DND-41 (cell line): ENCODE results near the gene GET4.
"Not testable (repeated sequence)": the region's sequence is repeated elsewhere in the genome, so short reads cannot be mapped to it uniquely, and the experiment has no call there.

Experiments
- ATAC-seq: fragments of 200-7000 bp; cut with Tn5 transposase; 3 replicates; pipeline ENCODE4 v1.9.1; 2021; ENCODE audit warnings: low read depth; ENCODE audit not compliant: insufficient read depth
- DNase-seq: peaks from one replicate; pipeline ENCODE4 v3.0.0-alpha.2; 2020
- H2AFZ ChIP-seq: 2 replicates; pipeline ENCODE4 v1.6.0; 2012; ENCODE audit warnings: low read depth, low read length
- H3K27ac ChIP-seq: 2 replicates; pipeline ENCODE4 v1.5.1; 2012; ENCODE audit warnings: low read length, inconsistent platforms
- H3K27me3 ChIP-seq: fragments of 200-600 bp; sonication (generic); 2 replicates; pipeline ENCODE4 v1.6.0; 2012; ENCODE audit warnings: low read length, mild to moderate bottlenecking, inconsistent platforms; ENCODE audit not compliant: insufficient read depth, poor library complexity
- H3K36me3 ChIP-seq: 2 replicates; pipeline ENCODE4 v1.5.1; 2012; ENCODE audit warnings: low read length, inconsistent platforms; ENCODE audit not compliant: insufficient read depth
- H3K4me1 ChIP-seq: 2 replicates; pipeline ENCODE4 v1.5.1; 2012; ENCODE audit warnings: mild to moderate bottlenecking, low read length; ENCODE audit not compliant: insufficient read depth
- H3K4me2 ChIP-seq: 2 replicates; pipeline ENCODE4 v1.6.0; 2012; ENCODE audit warnings: mild to moderate bottlenecking, moderate library complexity, low read length, inconsistent platforms; ENCODE audit not compliant: insufficient read depth
- H3K4me3 ChIP-seq, 2 experiments: fragments of 200-600 bp in 1 of 2; shearing (Covaris generic) in 1 of 2; 2 replicates each; pipeline ENCODE4 v1.5.1; 2012 to 2016; ENCODE audit warnings: inconsistent platforms in 2 of 2, low read length in 2 of 2, mild to moderate bottlenecking in 2 of 2, low read depth in 1 of 2, moderate library complexity in 1 of 2
- H3K79me2 ChIP-seq: 2 replicates; pipeline ENCODE4 v1.6.0; 2012; ENCODE audit warnings: low read length, inconsistent platforms; ENCODE audit not compliant: insufficient read depth
- H3K9ac ChIP-seq: 2 replicates; pipeline ENCODE4 v1.6.0; 2012; ENCODE audit warnings: low read depth, mild to moderate bottlenecking, inconsistent platforms, low read length, moderate library complexity
- H3K9me3 ChIP-seq: 2 replicates; pipeline ENCODE4 v1.5.1; 2012; ENCODE audit warnings: low read length, moderate library complexity, mild to moderate bottlenecking, inconsistent platforms; ENCODE audit not compliant: insufficient read depth, severe bottlenecking
- H4K20me1 ChIP-seq: 2 replicates; pipeline ENCODE4 v1.6.0; 2012; ENCODE audit warnings: low read length; ENCODE audit not compliant: insufficient read depth
- EZH2 ChIP-seq: IDR thresholded peaks from 3 replicates; pipeline ENCODE4 v1.6.1; 2012; ENCODE audit warnings: borderline replicate concordance, low read depth, mild to moderate bottlenecking, moderate library complexity, low read length, inconsistent platforms; ENCODE audit not compliant: severe bottlenecking
- TF ChIP-seq, protein P1 (sequence below): IDR thresholded peaks from 2 replicates; pipeline ENCODE4 v1.5.1; 2012; ENCODE audit warnings: borderline replicate concordance, low read length, moderate library complexity, mild to moderate bottlenecking; ENCODE audit not compliant: poor library complexity, severe bottlenecking; ENCODE audit errors: extremely low read depth

The GET4 gene

DNA sequence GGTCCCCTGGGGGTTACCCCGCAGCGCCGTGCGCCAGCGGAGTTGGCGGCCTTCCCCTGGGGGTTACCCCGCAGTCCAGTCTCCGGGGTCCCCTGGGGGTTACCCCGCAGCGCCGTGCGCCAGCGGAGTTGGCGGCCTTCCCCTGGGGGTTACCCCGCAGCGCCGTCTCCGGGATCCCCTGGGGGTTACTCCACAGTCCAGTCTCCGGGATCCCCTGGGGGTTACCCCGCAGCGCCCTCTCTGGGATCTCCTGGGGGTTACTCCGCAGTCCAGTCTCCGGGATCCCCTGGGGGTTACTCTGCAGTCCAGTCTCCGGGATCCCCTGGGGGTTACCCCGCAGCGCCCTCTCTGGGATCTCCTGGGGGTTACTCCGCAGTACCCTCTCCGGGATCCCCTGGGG, 28.6 kb upstream of the GET4 start:
- H2AFZ ChIP-seq, H3K4me3 ChIP-seq, H3K27me3 ChIP-seq, H4K20me1 ChIP-seq, H3K27ac ChIP-seq, H3K4me2 ChIP-seq, DNase-seq, H3K79me2 ChIP-seq, H3K9me3 ChIP-seq, H3K4me1 ChIP-seq, ATAC-seq, H3K9ac ChIP-seq: not testable (repeated sequence)
- H3K36me3 ChIP-seq: peaks cover 77% of the 10 kb centered on the region

DNA sequence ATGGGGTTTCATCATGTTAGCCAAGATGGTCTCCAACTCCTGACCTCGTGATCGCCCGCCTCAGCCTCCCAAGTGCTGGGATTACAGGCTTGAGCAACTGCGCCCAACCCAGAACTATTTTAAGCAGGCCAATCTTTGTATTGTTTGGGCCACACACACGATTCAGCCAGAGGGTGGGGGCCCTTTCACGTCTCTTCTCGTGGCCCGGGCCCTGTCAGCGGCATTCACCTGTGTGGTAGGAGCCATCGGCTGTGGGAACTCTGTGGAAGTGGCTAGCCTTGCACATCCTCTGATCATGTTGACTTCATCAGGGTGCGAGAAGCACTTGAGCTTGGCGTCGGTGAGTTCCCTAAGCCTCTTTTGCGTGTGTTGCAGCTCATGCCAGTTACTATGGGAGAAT, 27.2 kb upstream of the GET4 start:
- ATAC-seq (no peak), DNase-seq (no peak)
- TF ChIP-seq, protein P1, sequence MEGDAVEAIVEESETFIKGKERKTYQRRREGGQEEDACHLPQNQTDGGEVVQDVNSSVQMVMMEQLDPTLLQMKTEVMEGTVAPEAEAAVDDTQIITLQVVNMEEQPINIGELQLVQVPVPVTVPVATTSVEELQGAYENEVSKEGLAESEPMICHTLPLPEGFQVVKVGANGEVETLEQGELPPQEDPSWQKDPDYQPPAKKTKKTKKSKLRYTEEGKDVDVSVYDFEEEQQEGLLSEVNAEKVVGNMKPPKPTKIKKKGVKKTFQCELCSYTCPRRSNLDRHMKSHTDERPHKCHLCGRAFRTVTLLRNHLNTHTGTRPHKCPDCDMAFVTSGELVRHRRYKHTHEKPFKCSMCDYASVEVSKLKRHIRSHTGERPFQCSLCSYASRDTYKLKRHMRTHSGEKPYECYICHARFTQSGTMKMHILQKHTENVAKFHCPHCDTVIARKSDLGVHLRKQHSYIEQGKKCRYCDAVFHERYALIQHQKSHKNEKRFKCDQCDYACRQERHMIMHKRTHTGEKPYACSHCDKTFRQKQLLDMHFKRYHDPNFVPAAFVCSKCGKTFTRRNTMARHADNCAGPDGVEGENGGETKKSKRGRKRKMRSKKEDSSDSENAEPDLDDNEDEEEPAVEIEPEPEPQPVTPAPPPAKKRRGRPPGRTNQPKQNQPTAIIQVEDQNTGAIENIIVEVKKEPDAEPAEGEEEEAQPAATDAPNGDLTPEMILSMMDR: no peak
- no peak for TF ChIP-seq EZH2
- Histone ChIP-seq H4K20me1 (no peaks in the 10 kb centered on the region), H2AFZ (no peak overlapping the region), H3K4me1 (no peaks in the 10 kb centered on the region), H3K27me3 (no peaks in the 10 kb centered on the region), H3K27ac (no peak overlapping the region), H3K4me2 (no peak overlapping the region), H3K79me2 (peaks cover 7% of the 10 kb centered on the region; the same call in 1 of the 2 replicates), H3K9ac (no peak overlapping the region), H3K4me3 (no peak overlapping the region), H3K36me3 (peaks cover 77% of the 10 kb centered on the region), H3K9me3 (no peaks in the 10 kb centered on the region)

DNA sequence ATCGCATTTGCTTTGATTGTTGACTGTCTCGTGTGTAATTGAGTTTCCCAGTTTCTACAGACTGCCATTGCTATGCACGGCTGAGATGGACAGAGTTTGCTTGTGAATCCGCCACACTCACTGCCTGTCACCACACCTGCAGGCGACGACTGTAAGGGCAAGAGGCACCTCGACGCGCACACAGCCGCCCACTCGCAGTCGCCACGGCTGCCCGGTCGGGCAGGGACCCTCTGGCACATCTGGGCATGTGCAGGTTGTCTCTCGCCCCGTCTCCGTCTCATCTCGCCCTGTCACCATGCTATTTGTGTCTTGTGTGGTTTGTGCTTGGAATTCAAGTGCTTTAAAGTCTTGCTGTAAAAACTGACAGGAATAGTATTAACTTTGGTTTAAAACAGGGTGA, 26.6 kb upstream of the GET4 start:
- ATAC-seq: no peak
- no peaks in the 10 kb centered on the region for H3K4me1 ChIP-seq
- no peak for TF ChIP-seq EZH2
- TF ChIP-seq, protein P1: no peak
- H3K36me3 ChIP-seq: peaks cover 77% of the 10 kb centered on the region
- no peak overlapping the region for H3K27ac ChIP-seq
- H3K27me3 ChIP-seq: no peaks in the 10 kb centered on the region
- no peaks in the 10 kb centered on the region for H3K9me3 ChIP-seq
- no peak overlapping the region for H3K4me3 ChIP-seq
- H3K9ac ChIP-seq: no peak overlapping the region
- no peaks in the 10 kb centered on the region for H4K20me1 ChIP-seq
- no peak overlapping the region for H2AFZ ChIP-seq
- no peak overlapping the region for H3K4me2 ChIP-seq
- peaks cover 7% of the 10 kb centered on the region; the same call in 1 of the 2 replicates for H3K79me2 ChIP-seq
- DNase-seq: no peak

DNA sequence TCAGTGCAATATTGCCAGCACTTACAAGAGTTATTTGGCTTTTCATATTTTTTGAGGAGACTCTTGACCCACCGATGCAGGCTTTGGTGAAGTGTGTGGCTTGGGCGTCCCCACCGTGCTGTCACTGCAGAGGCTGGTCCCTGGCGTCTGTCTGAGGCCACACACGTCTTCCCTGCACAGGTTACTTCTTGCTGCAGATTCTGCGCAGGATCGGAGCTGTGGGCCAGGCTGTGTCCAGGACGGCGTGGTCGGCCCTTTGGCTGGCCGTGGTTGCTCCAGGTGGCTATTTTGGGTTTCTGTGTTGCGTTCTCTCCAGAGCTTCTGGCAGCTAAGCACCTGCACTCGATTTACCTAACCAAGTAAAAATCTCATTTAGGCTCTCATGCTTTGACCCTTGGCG, 25.1 kb upstream of the GET4 start:
- DNase-seq (no peak), ATAC-seq (no peak)
- no peak overlapping the region for H3K9ac ChIP-seq
- 0 out of 2 replicates have a peak, but pooled peaks cover 2% of the 10 kb centered on the region for H3K79me2 ChIP-seq
- H3K4me2 ChIP-seq: no peak overlapping the region
- H2AFZ ChIP-seq: no peak overlapping the region
- no peaks in the 10 kb centered on the region for H3K27me3 ChIP-seq
- H3K36me3 ChIP-seq: peaks cover 78% of the 10 kb centered on the region
- no peak overlapping the region for H3K4me3 ChIP-seq
- TF ChIP-seq EZH2: no peak
- TF ChIP-seq, protein P1: no peak
- H4K20me1 ChIP-seq: no peaks in the 10 kb centered on the region
- no peaks in the 10 kb centered on the region for H3K9me3 ChIP-seq
- H3K27ac ChIP-seq: no peak overlapping the region
- no peaks in the 10 kb centered on the region for H3K4me1 ChIP-seq
